NCI-H2171 (cell line): Measurements from ENCODE around the gene ANTKMT.

Source experiments
- DNase-seq: peaks from one replicate; lab custom pipeline; 2025; lab: John Stamatoyannopoulos, UW

ANTKMT gene

DNA sequence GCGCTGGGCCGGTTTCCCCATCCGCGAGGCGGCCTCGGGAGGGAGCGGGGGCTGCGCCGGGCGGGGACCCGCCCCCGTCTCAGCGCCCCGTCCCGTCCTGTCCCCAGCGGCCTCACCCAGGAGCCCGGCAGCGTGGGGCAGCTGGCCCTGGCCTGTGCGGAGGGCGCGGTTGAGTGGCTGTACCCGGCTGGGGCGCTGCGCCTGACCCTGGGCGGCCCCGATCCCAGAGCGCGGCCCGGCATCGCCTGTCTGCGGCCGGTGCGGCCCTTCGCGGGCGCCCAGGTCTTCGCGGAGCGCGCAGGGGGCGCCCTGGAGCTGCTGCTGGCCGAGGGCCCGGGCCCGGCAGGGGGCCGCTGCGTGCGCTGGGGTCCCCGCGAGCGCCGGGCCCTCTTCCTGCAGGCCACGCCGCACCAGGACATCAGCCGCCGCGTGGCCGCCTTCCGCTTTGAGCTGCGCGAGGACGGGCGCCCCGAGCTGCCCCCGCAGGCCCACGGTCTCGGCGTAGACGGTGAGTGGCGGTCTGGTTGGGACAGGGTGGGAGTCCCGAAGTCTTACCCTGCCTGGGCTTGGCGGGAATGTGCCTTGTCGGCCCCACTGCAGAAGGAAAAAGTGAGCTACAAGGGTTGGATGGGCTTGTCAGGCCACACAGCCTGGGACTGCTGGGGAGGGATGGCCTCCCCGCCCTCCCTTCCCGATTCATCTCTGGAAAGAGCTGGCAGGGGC is 5.3 kb upstream of the ANTKMT start:
- DNase-seq: peak; percentile 21

DNA sequence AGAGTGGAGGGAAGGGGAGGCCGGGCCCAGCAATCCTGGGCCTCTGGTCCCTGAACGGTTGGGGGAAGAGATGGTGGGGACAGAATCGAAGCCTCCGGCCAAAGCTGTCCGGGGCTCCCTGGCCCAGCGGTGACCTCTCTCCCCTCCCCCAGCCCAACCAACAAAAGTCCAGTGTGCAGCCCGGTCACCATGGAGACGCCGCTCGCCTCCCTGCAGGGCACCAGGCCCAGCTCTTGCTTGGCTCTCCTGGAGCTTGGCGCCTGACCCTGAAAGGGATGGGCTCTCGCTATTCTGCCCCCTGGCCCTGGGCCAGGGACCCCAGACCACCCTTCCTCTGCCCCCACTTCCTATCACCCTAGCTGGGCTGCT is 4.8 kb upstream of the ANTKMT start:
- no peak for DNase-seq

DNA sequence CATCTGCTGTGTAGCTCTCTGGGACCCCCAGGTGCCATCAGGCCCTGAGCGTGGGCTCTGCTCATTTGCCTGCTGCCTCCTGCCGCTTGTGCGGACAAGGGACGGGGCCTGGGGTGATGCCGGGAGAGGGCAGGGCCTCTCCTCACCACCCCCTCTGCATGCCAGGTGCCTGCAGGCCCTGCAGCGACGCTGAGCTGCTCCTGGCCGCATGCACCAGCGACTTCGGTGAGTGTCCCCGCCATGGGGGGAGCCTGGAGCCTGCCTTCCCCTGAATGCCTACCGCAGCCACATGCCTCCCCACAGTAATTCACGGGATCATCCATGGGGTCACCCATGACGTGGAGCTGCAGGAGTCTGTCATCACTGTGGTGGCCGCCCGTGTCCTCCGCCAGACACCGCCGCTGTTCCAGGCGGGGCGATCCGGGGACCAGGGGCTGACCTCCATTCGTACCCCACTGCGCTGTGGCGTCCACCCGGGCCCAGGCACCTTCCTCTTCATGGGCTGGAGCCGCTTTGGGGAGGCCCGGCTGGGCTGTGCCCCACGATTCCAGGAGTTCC is 4.1 kb upstream of the ANTKMT start:
- peak; percentile 39 for DNase-seq

DNA sequence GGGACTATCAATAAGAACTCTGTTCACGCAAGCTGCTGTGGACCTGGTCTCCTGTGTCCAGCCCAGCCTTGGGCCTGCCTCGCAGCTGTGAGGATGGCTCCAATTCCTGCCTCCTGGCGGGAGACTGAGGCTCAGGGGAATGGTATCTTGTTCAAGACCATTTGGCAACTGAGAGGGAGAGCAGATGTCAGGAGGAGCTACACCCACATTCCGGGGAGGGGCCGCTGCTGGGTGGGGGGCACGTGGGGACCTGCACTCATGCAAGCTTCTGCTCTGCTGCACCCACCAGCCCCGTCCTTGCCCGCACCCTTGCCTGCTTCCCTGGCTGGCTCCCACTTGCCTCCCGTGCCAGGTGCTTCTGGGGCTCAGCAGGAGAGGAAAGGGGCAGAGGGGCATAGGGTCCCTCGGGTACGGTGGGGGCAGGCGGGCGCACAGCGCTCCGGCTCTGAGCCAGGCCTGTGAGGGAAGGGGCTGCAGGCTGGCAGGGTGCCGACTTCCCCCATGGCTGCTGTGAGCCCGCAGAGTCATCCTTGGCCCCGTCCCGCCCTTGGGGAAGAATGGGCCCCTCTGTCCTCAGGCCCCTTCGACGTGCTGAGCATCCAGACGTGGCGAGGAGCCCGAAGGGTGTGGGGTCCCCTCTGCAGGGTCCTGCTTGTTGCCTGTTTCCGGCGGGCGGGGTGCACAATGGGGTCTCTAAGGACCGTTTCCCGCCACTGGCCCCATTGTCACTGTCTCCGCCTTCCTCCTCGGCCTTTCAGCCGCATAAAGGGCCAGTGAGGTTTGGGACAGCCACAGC is 3.3 kb upstream of the ANTKMT start:
- peak; percentile 69 for DNase-seq

DNA sequence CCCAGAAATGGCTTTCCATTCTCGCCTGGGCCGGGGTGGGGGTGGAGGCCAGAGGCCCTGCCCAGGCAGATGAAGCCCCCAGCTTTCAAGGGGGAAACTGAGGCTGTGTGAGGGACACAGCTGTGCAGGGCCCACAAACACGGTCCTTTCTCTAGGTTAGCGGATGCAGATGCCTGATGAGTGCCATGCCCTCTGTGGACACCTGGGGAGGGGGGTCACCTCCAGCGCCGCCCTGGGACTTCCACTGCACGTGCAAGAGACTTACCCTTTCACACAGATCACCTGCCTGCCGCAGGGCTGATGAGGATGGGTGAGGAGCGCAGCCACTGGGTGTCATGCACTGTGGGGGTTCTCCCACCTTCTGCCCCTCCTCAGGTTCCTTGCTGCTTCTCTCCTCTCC is 2.6 kb upstream of the ANTKMT start:
- no peak for DNase-seq

DNA sequence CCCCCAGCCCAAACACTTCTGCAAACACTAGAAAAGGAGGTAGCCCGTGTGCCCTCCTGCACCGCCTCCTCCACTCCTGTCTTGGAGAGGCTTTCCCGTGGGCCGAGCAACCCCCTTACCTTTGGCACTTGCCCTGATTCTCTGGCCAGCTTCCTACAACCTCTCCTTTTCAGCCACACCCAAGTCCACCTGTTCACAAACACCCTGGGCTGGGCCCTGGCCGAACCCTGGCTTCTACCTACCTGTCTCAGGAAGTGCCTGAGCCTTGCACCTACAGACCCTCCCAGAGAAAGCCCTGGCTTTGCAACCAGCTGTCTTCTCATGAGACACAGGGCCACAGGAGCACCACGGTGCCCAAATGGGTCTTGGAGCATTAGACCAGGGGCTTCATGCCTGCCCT is 2.0 kb upstream of the ANTKMT start:
- DNase-seq: no peak

DNA sequence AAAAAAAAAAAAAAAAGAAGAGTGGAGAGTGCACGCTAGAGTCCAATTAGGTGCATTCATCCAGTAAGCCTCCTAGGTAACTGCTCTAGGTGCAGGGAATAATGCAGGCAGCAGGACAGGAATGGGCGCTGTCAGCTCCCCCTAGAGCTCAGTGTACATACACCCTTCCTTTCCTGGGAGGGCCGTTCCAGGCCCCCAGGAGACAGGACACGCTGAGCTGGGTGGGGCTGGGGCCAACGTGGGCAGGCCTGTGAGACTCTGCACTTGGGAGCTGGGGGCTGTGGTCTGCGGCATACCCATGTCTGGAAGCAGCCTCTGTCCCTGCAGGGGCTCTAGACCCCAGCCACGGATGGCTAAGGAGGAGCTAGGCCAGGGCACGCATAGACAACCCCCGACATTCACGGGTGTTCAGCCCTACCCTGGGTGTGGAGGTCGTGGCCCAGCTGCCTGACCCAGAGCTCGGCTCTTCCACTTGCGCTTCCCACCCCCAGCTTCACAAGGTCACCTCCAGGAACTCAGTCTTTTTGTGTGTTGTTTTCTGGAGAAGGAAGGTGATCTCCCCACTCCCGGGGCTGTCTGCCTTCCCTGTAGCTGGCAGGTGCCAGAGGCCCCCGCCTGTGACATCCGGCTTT is 1.0 kb upstream of the ANTKMT start:
- DNase-seq: peak; percentile 81

DNA sequence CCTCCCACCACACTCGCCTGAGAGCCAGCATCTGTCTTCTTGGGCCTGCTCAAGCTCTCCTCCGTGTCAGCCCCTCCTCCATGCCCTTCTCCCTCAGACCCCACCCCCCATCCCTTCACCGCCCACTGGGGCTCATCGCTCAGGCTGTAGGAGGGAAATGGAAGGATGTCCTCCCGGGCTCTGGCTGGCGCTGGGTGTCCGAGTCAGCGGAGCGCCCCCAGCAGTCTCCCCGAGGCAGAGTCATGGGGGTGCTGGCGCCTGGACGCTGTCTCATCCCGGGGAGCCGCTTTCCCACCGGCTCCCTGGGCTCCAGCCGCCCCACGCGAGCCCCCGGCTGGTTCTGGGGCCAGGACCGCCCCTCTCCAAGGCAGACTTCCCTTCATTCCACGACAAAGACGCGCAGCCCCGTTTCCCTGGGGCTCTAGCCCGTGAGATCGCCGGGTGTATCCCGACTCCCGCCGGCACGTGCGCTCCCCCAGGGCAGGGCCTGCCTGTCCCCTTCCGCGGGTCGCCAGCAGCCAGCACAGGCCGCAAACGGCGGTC is 428 bp upstream of the ANTKMT start:
- peak; percentile 86 for DNase-seq

DNA sequence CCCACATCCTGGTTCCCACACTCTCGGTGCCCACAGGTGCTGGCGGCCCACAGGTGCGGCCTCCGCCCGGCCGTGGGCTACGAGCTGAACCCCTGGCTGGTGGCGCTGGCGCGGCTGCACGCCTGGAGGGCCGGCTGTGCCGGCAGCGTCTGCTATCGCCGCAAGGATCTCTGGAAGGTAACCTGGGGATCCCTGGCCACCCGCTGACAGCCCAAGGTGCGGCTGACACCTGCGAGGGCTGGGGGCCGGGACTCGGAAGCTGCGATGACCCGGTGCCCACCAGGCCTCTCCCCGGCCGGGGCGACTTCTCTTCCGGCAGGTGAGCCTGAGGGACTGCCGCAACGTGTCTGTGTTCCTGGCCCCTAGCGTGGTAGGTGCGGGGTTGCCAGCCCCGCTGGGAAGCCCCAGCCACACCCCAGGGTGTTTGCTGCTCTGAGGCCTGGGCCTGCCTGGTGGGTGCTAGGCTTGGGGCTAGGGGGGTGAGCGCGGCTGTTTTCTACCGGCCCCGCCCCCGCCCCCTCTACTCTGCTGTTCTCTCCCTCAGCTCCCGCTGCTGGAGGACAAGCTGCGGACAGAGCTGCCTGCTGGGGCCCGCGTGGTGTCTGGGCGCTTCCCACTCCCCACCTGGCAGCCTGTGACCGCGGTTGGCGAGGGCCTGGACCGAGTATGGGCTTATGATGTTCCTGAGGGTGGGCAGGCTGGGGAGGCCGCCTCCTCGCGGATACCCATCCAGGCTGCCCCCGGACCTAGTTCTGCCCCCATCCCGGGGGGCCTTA is 1.0 kb downstream of the ANTKMT start:
- no peak for DNase-seq

DNA sequence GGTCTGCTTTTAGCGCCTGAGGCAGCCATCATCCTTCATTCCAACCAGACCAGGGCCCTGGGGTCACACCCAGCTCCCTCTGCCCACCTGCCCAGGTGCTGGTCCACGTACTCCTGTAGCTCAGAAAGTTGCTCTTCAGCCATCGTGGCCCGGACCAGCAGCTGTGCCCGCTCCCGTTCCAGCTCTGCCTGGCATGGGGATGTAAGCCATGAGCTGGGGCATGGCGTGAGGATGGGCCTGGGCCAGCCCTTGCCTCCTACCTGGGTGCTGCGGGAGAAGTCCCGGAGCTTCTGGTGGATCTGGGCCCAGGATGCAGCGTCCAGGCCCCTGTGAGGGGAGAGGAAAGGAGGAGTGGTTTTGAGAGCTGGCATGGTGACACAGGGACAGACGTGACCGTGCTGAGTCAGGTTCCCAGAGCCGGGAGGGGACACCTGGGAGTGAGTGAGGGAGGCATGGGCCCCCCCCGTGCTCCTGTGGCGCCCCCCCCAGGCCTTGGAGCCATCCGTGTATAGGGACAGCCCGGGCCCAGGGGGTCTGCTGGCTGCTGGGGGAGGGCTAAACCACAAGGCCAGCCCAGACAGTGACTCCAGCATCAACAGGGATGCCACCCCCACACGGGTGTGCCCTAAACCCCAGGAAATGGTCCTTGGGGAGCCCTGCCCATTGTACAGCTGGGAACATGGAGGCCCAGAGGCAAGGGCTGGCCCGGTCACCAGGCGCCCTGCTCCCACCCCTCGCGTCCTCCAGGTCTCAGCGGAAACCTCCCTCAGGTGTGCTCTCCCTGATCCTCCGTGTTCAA is 2.1 kb downstream of the ANTKMT start:
- no peak for DNase-seq

DNA sequence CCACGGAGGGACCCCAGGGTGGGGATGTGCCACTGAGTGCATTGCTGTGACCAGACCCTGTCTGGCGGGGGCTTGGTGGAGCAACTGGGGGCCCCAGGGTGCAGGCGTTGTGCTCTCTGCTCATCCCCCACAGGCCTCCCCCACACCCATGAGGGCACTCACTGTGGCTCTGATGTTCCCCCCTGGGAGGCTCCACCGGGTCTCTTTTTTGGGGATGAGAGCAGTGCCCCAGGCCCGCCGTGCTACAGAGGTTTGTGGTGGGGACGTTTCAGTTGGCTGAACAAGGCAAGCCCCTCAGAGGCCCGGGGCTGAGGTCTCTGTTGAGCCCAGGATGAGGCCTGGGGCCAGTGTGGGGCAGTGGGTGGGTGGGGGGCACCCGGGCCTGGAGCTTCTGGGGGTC is 2.7 kb downstream of the ANTKMT start:
- no peak for DNase-seq

DNA sequence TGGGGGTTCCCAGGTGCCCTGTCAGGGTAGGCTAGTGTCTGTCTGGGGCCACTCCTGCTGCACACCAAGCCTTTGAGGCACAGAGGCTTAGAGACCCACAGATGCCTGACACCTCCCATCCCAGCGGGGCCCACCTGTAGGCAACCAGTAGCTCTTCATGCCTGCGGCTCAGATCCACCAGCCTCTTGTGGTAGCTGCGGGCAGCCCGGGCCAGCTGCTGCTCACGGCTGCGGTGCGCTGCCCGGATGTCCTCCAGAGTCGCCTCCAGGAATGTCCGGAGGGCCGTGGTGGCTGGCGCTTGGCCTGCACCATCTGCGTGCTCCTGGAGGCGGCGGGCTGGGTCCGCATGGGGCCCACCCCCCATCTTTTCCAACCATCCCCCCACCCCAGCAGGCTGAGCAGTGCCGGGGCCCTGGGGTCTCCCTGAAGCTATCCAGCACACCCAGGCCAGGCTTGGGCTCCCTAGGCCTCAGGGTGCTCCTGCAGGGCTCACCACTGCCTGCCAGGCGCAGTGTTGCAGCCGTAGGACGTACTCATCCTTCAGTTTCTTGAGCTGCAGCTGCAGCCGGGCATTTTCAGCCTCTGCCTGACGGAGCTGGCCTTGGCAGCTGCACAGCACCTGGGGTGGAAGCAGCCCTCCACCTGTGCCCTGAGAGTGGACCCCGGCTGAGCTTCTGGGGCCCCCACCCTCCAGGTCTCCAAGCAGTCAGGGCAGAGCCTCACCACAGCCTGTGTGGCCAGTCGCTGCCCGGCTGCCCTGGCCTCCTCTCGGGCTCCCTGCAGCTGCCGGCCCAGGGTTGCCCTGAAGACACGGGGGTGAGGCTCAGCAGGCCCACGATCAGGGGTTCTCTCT is 3.5 kb downstream of the ANTKMT start:
- no peak for DNase-seq

DNA sequence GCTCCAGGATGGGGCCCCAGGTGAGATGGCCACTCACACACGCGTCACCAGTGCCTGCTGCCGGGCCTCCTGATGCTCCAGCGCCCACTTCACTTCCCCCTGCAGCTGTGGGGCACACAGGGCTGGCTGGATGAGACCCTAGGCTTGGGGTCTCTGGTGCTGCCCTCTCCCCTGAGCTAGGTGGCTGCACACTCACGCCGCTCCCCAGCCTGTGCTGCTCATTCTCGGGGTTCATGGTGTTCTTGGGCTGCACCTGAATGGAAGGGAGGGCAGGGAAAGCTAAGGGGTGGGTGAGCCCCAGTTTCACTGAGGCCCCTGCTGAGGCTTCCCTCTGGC is 4.1 kb downstream of the ANTKMT start:
- no peak for DNase-seq

DNA sequence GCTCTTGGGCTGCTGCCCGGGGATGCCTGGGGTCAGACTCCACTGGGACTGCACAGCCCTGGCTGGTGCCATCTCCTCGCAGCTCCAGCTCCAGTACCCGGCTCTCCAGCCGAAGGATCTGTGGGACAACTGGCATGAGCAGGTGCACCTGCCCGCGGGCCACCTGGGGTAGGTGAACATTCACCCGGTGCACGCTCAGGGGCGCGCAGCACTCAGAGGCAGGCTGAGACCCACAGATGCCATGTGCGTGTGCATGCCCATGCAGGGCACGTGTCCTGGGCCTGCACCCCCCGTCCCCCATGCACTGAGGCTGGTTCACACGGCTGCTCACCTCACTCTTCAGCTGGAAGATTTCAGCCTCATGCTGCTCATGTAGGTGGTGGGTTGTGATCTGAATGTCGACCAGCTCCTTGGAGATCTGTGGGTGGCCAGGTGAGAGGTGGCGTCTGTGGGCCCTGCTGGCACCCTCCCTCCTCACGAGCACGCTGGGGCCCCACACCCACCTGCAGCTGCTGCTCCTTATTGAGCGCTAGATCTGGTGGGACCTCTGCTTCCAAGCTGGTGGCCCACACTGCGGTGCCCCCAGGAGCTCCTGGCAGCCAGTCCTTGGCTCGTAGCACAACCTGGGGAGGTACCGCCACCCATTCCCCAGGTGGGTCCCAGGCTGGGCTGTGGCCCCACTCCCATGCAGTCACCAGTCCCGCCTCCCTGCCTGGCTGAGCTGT is 4.7 kb downstream of the ANTKMT start:
- peak; percentile 41 for DNase-seq

DNA sequence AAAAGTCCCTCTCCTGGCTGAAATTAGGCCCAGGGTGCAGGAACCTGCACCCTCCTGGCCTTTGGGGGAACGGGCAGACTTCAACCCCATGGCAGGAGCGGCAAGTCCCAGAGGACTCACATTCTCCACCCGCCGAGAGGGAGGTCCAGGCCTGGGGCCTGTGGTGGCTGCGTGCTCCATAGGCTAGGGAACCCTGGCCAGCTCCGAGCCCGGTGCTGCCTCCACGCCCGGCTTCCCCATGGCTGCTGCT is 5.2 kb downstream of the ANTKMT start:
- no peak for DNase-seq

DNA sequence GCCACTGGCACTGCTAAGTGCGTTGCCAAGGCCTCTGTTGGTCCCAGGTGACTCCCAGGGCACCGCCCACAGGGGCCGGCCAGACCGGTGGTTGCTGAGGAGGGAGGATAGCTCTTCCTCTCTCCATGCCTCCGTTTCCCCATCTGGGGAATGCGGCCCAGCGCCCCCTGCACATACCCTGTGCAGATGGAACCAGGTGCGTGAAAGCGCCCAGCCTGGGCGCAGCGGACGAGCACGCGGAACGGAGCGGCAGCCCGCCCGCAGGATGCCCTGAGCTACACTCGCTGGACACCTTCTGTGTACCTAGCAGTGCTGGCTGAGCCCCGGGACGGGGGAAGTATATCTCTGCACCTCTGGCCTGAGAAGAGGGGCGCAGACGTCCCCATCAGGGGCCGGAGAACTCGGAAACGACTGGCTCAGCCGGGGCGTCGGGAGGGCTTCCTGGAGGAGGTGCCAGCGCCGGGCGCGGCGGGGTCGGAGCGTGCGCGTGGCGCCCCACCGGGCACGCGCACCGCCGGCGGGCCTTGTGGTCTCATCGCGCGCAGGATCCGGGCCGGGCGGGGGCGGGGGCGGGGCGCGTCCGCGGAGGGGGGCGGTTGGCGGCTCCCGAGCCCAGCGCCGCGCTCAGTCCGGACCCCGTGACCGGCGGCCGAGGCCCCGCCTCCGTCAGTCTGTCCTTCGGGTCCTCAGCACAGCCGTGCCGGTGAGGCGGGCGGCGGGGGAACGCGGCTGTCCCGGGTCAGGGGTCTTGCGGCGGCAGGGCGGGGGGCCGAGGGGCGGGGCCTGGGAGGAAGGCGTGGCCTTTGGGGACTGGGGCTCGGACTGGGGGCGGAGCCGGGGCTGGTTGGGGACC is 5.7 kb downstream of the ANTKMT start, which contains the start of the genes CCDC78 and HAGHL:
Gene CCDC78 (minus strand): TSS at position 6 of the 853 bp plus-strand sequence. CDS start 76 bp downstream, outside the sequence.
Gene HAGHL (plus strand): TSS at position 669 of the 853 bp plus-strand sequence. CDS start 404 bp downstream, outside the sequence.
- DNase-seq: no peak

DNA sequence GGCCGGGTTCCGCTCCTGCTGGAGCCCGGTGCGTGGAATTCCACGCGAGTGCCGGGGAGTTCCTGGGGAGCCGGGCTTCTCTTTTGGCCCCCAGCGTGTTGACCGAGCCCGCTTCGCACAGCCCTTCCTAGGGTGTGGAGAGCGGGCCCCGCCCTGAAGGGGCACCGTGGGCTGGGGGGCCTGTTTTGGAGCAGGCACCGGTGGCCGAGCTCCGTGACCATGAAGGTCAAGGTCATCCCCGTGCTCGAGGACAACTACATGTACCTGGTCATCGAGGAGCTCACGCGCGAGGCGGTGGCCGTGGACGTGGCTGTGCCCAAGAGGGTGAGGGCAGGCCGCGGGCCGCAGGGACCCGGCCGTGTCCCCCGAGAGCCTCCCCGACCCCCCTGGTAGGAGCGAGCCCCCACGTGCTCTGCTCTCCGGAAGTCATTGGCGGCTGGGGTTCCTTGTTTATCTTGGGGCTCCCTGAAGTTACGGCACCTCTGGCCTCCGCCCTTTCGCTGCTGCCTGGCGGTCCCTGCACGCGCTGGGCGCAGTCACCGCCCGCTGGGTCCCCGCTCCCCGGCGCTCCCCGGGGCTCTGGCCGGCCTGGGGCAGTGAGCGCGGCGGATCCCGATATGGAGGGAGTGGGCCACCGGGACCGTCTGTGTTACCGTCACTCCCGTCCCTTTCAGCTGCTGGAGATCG is 6.5 kb downstream of the ANTKMT start:
- DNase-seq: no peak
